ENCODE measurements around the gene ST3GAL3. TPM values are rescaled to one million over a fixed set of nuclear protein-coding genes. Genes with fewer than 3 reads are reported as not detected.

ST3GAL3 gene
- total RNA-seq, 1 experiment from 2014 or later: 8.3 TPM

- Mint-ChIP-seq H3K4me1 (no peaks in the 10 kb centered on the region), H3K27me3 (ENCODE audit: low read depth) (no peaks in the 10 kb centered on the region), H3K9me3 (peaks cover 7 to 12% of the 10 kb centered on the region in 2 experiments; a peak in 4 of 5 replicates), H3K27ac (no peak overlapping the region), H3K36me3 (ENCODE audit: insufficient read depth in 1 of 3, low read depth in 3 of 3) (peaks cover 6 to 13% (median 10%) of the 10 kb centered on the region in 3 experiments; a peak in 6 of 7 replicates), H3K4me3 (no peak overlapping the region)
- H3K27ac ChIP-seq (ENCODE audit: insufficient read length, low read depth, low read length): no peak overlapping the region
- no peak overlapping the region for H2BK20ac ChIP-seq (ENCODE audit: low read depth, low read length, poor library complexity, severe bottlenecking)
- no peak for DNase-seq
- H2AFZ ChIP-seq (ENCODE audit: low read length): no peak overlapping the region
- H3K79me2 ChIP-seq (ENCODE audit: insufficient read depth, low read length): no peaks in the 10 kb centered on the region
- no peaks in the 10 kb centered on the region for H3K9me3 ChIP-seq (ENCODE audit: control insufficient read depth, low read depth, low read length)
- no peak overlapping the region for H2BK5ac ChIP-seq (ENCODE audit: insufficient read length, low read length)
- no peak overlapping the region for H4K8ac ChIP-seq (replicated peaks; ENCODE audit: insufficient read length, low read depth, low read length)
- no peak overlapping the region for H3K4ac ChIP-seq (ENCODE audit: low read depth, low read length)
- H3K23ac ChIP-seq (ENCODE audit: insufficient read length, low read depth, low read length): no peak overlapping the region
- no peaks in the 10 kb centered on the region for H3K79me1 ChIP-seq (ENCODE audit: insufficient read depth, low read depth, low read length, poor library complexity, severe bottlenecking)
- no peaks in the 10 kb centered on the region for H3K23me2 ChIP-seq (ENCODE audit: insufficient read length, low read depth, low read length, poor library complexity, severe bottlenecking)
- no peaks in the 10 kb centered on the region for H4K20me1 ChIP-seq (ENCODE audit: control insufficient read depth, insufficient read depth, insufficient read length)
- no peak overlapping the region for H4K91ac ChIP-seq (ENCODE audit: insufficient read length, low read depth, low read length)
- H3K18ac ChIP-seq (ENCODE audit: insufficient read length, low read depth, low read length): no peak overlapping the region
- no peak overlapping the region for H2AK5ac ChIP-seq (ENCODE audit: insufficient read length, low read length)
- H2BK12ac ChIP-seq (ENCODE audit: insufficient read length, low read depth, low read length): no peak overlapping the region
- no peak overlapping the region for H4K5ac ChIP-seq (ENCODE audit: insufficient read length, low read depth, low read length)
- H3K56ac ChIP-seq (ENCODE audit: insufficient read length, low read depth, low read length): no peak overlapping the region
- H3K4me1 ChIP-seq (ENCODE audit: insufficient read depth, low read length): peaks cover 2% of the 10 kb centered on the region; the same call in 1 of the 2 replicates
- no peak overlapping the region for H3K4me2 ChIP-seq (ENCODE audit: insufficient read depth, insufficient read length, low read length)
- TF ChIP-seq, protein P1, sequence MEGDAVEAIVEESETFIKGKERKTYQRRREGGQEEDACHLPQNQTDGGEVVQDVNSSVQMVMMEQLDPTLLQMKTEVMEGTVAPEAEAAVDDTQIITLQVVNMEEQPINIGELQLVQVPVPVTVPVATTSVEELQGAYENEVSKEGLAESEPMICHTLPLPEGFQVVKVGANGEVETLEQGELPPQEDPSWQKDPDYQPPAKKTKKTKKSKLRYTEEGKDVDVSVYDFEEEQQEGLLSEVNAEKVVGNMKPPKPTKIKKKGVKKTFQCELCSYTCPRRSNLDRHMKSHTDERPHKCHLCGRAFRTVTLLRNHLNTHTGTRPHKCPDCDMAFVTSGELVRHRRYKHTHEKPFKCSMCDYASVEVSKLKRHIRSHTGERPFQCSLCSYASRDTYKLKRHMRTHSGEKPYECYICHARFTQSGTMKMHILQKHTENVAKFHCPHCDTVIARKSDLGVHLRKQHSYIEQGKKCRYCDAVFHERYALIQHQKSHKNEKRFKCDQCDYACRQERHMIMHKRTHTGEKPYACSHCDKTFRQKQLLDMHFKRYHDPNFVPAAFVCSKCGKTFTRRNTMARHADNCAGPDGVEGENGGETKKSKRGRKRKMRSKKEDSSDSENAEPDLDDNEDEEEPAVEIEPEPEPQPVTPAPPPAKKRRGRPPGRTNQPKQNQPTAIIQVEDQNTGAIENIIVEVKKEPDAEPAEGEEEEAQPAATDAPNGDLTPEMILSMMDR (conservative IDR thresholded peaks at IDR 0.05): no peak
- no peak overlapping the region for H3K9ac ChIP-seq (ENCODE audit: extremely low read depth, insufficient read length, low read length)
- H2BK15ac ChIP-seq (ENCODE audit: low read depth, low read length): no peak overlapping the region
- H3T11ph ChIP-seq (ENCODE audit: low read length): no peak overlapping the region
- no CpG with 5 or more reads among the region's 4 CpGs for WGBS (ENCODE audit: extremely low coverage, insufficient read length, low lambda C conversion rate)
- no peaks in the 10 kb centered on the region for H3K27me3 ChIP-seq (ENCODE audit: insufficient read depth, low read length)
- H2BK120ac ChIP-seq (ENCODE audit: low read depth, low read length, poor library complexity, severe bottlenecking): no peak overlapping the region
- no peak overlapping the region for H3K14ac ChIP-seq (ENCODE audit: insufficient read depth, low read length)
These were observed 96.3 kb downstream of the ST3GAL3 start for GRCh38 chr1:43803646-43804045.
